MM.1S (cell line): Measurements from ENCODE around the gene ANKS1B.

Source experiments
- DNase-seq: peaks from one replicate; pipeline ENCODE4 v3.0.0-alpha.2; 2015
- H2AFZ ChIP-seq: fragments of 300-600 bp; sonication (generic); 2 replicates; pipeline ENCODE4 v1.6.0; 2016; ENCODE audit warnings: antibody characterized with exemption, low read length
- H3F3A ChIP-seq: fragments of 300-600 bp; sonication (generic); 2 replicates; pipeline ENCODE4 v1.6.1; 2016; ENCODE audit warnings: mild to moderate bottlenecking, antibody characterized with exemption, low read length, moderate library complexity, mixed read lengths; ENCODE audit not compliant: insufficient read depth
- H3K27ac ChIP-seq: fragments of 300-600 bp; sonication (generic); 2 replicates; pipeline ENCODE4 v1.5.1; 2016; ENCODE audit warnings: mild to moderate bottlenecking, low read length
- H3K27me3 ChIP-seq: fragments of 300-600 bp; sonication (generic); replicated peaks from 2 replicates; pipeline ENCODE4 v1.6.0; 2016; ENCODE audit warnings: low read length; ENCODE audit not compliant: insufficient read depth
- H3K36me3 ChIP-seq: fragments of 300-600 bp; sonication (generic); replicated peaks from 2 replicates; pipeline ENCODE4 v1.6.1; 2016; ENCODE audit warnings: mild to moderate bottlenecking, low read length, mixed read lengths; ENCODE audit not compliant: insufficient read depth
- H3K4me1 ChIP-seq: fragments of 300-600 bp; sonication (generic); 2 replicates; pipeline ENCODE4 v1.6.1; 2016; ENCODE audit warnings: low read length, mixed read lengths
- H3K4me2 ChIP-seq: fragments of 300-600 bp; sonication (generic); 2 replicates; pipeline ENCODE4 v1.6.0; 2016; ENCODE audit warnings: low read depth, low read length
- H3K4me3 ChIP-seq: fragments of 300-600 bp; sonication (generic); 2 replicates; pipeline ENCODE4 v1.5.1; 2016; ENCODE audit warnings: low read length, mixed read lengths
- H3K79me2 ChIP-seq: fragments of 300-600 bp; sonication (generic); 2 replicates; pipeline ENCODE4 v1.6.1; 2016; ENCODE audit warnings: mixed run types, low read length, mixed read lengths
- H3K9ac ChIP-seq: fragments of 300-600 bp; sonication (generic); 2 replicates; pipeline ENCODE4 v1.6.1; 2016; ENCODE audit warnings: low read length, mixed read lengths
- H3K9me2 ChIP-seq: fragments of 300-600 bp; sonication (generic); replicated peaks from 2 replicates; pipeline ENCODE4 v1.6.1; 2016; ENCODE audit warnings: mild to moderate bottlenecking, low read length, mixed read lengths; ENCODE audit not compliant: insufficient read depth
- H3K9me3 ChIP-seq: fragments of 300-600 bp; sonication (generic); replicated peaks from 2 replicates; pipeline ENCODE4 v1.6.1; 2016; ENCODE audit warnings: mild to moderate bottlenecking, low read length, mixed read lengths; ENCODE audit not compliant: insufficient read depth
- H4K20me1 ChIP-seq: fragments of 300-600 bp; sonication (generic); 2 replicates; pipeline ENCODE4 v1.6.1; 2016; ENCODE audit warnings: mild to moderate bottlenecking, low read length, moderate library complexity, mixed read lengths; ENCODE audit not compliant: insufficient read depth
- CTCF ChIP-seq: fragments of 300-600 bp; sonication (generic); IDR thresholded peaks from 2 replicates; pipeline ENCODE4 v1.5.1; 2016; ENCODE audit warnings: antibody characterized with exemption, low read length, mixed read lengths
- EZH2 ChIP-seq: fragments of 300-600 bp; sonication (generic); optimal IDR thresholded peaks from 2 replicates; pipeline ENCODE3; 2017; ENCODE audit warnings: low read depth, mild to moderate bottlenecking, antibody characterized with exemption, low read length, mixed read lengths
- EZH2phosphoT487 ChIP-seq: fragments of 300-600 bp; sonication (generic); IDR thresholded peaks from 2 replicates; pipeline ENCODE4 v1.6.1; 2018; ENCODE audit warnings: antibody characterized with exemption, low read length

ANKS1B gene

GRCh38 chr12:99573980-99574379, 410.8 kb downstream of the ANKS1B start:
- Histone ChIP-seq H3K9me2 (no peaks in the 10 kb centered on the region), H3K4me1 (no peaks in the 10 kb centered on the region), H3K9me3 (no peaks in the 10 kb centered on the region), H3K36me3 (no peaks in the 10 kb centered on the region), H3K4me2 (no peak overlapping the region), H3K4me3 (no peak overlapping the region), H4K20me1 (no peaks in the 10 kb centered on the region), H3K27ac (no peak overlapping the region), H3K27me3 (no peaks in the 10 kb centered on the region), H3K79me2 (no peaks in the 10 kb centered on the region), H2AFZ (no peak overlapping the region), H3F3A (no peaks in the 10 kb centered on the region), H3K9ac (no peak overlapping the region)
- TF ChIP-seq EZH2 (no peak), CTCF (no peak), EZH2phosphoT487 (no peak)
- DNase-seq: no peak

GRCh38 chr12:99567072-99567471, 417.7 kb downstream of the ANKS1B start:
- TF ChIP-seq EZH2: no peak
- H4K20me1 ChIP-seq: no peaks in the 10 kb centered on the region
- H3K27ac ChIP-seq: no peak overlapping the region
- H3K4me3 ChIP-seq: no peak overlapping the region
- H3K9me3 ChIP-seq: no peaks in the 10 kb centered on the region
- H3K27me3 ChIP-seq: no peaks in the 10 kb centered on the region
- no peaks in the 10 kb centered on the region for H3K79me2 ChIP-seq
- H3K9me2 ChIP-seq: no peaks in the 10 kb centered on the region
- H3K4me1 ChIP-seq: peaks cover 8% of the 10 kb centered on the region; the same call in 1 of the 2 replicates
- no peak overlapping the region for H3K4me2 ChIP-seq
- H2AFZ ChIP-seq: no peak overlapping the region
- no peak overlapping the region for H3K9ac ChIP-seq
- H3F3A ChIP-seq: no peaks in the 10 kb centered on the region
- no peaks in the 10 kb centered on the region for H3K36me3 ChIP-seq
- DNase-seq: no peak

- Histone ChIP-seq H3K4me1 (no peaks in the 10 kb centered on the region), H3K9me3 (no peaks in the 10 kb centered on the region), H3K9ac (no peak overlapping the region), H3K4me2 (no peak overlapping the region), H3K9me2 (no peaks in the 10 kb centered on the region), H3K36me3 (no peaks in the 10 kb centered on the region), H3K27me3 (no peaks in the 10 kb centered on the region), H3K27ac (no peak overlapping the region), H2AFZ (no peak overlapping the region), H4K20me1 (no peaks in the 10 kb centered on the region), H3F3A (no peaks in the 10 kb centered on the region), H3K4me3 (no peak overlapping the region), H3K79me2 (no peaks in the 10 kb centered on the region)
- no peak for DNase-seq
- TF ChIP-seq EZH2 (no peak), CTCF (no peak), EZH2phosphoT487 (no peak)
These were observed 426.6 kb downstream of the ANKS1B start for GRCh38 chr12:99558109-99558508.

- TF ChIP-seq CTCF (no peak), EZH2 (no peak), EZH2phosphoT487 (no peak)
- no peaks in the 10 kb centered on the region for H3K36me3 ChIP-seq
- no peaks in the 10 kb centered on the region for H3K9me2 ChIP-seq
- no peak for DNase-seq
- no peaks in the 10 kb centered on the region for H3K79me2 ChIP-seq
- no peak overlapping the region for H2AFZ ChIP-seq
- no peaks in the 10 kb centered on the region for H3K27me3 ChIP-seq
- no peaks in the 10 kb centered on the region for H3K9me3 ChIP-seq
- H4K20me1 ChIP-seq: no peaks in the 10 kb centered on the region
- H3K27ac ChIP-seq: no peak overlapping the region
- no peak overlapping the region for H3K9ac ChIP-seq
- H3K4me2 ChIP-seq: no peak overlapping the region
- H3K4me1 ChIP-seq: no peaks in the 10 kb centered on the region
- no peak overlapping the region for H3K4me3 ChIP-seq
- H3F3A ChIP-seq: no peaks in the 10 kb centered on the region
These were observed 431.3 kb downstream of the ANKS1B start for GRCh38 chr12:99553461-99553860.
